HG03175 (cell line): Measurements from ENCODE around the gene SSH3.

Source experiments
- ATAC-seq: cut with Tn5 transposase; IDR thresholded peaks from one replicate; pipeline ENCODE4 v1.9.1; 2021; ENCODE audit warnings: mild to moderate bottlenecking, moderate library complexity; ENCODE audit not compliant: unreplicated experiment

The SSH3 gene

GRCh38 chr11:67279589-67280340 lies 23.6 kb upstream of the SSH3 start:
- no peak for ATAC-seq

DNA sequence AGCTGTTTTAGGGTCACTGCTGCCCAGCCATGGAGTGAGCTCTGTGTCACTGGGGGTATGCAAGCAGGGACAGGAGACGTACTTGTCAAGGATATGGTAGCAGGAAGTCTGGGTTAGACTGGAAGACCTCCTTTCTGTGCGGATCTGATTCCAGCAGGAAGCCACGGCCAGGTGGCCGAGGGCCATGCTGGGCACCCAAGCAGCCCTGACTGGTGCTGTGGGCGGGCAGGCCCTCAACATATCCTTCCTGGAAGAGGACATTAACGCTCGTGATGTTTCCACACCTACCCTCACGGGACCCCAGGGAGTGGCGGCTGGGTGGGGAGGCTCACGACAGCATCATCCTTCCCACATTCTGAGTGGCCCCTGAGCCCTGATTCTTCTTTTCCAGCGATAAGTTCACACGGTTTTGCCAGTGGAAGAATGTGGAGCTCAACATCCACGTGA lies 23.0 kb upstream of the SSH3 start:
- ATAC-seq, result no peak

DNA sequence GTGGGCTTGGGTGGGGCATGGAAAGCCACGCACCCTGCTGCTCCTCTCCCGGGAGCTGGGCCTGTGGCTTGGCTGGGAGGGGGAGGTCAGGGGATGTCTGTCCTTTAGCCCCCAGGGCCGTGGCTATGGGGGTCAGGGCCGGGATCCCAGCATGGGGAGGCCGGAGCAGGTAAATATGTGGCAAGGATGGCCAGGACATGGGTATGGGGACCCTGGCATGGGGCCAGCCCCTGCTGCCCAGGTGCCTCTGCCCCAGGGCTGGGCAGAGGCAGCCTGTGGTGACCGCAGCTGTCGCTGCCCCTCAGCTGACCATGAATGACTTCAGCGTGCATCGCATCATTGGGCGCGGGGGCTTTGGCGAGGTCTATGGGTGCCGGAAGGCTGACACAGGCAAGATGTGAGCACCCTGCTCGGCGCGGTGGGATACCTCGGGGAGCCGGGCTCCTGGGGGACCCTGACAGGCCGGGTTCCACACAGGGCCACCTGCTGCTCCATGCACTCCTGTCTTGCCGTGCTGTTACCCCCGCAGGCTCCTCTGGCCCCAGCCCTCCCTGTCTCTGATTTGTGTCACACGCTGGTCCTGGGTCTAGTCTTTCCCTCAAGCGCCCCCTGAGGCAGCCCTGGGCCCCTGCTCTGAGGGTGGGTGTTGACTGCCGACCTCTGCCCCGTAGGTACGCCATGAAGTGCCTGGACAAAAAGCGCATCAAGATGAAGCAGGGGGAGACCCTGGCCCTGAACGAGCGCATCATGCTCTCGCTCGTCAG lies 22.4 kb upstream of the SSH3 start:
- no peak for ATAC-seq

- no peak for ATAC-seq
These were observed 21.7 kb upstream of the SSH3 start for GRCh38 chr11:67281552-67282150.

- ATAC-seq, result no peak
These were observed 21.0 kb upstream of the SSH3 start for GRCh38 chr11:67282155-67282875.

DNA sequence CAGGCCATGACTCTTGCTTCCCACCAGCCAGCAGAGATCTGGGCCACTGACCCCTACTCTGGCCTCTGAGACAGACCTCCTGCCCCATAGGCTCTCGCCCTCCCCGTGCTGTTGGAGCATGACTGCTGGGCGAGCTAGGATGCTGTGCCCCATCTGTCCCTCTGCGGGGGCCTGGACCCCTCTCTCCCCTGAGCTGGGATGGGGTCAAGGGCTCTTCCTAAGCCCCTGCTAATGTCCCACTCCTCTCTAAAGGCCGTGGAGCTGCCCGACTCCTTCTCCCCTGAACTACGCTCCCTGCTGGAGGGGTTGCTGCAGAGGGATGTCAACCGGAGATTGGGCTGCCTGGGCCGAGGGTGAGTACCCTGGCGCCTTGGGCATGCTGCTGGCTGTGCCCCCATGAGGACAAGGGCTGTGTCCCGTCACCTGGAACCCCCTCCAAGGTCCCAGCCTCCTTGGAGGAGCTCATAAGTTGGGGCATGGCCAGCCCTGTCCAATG lies 20.4 kb upstream of the SSH3 start:
- ATAC-seq, result no peak

DNA sequence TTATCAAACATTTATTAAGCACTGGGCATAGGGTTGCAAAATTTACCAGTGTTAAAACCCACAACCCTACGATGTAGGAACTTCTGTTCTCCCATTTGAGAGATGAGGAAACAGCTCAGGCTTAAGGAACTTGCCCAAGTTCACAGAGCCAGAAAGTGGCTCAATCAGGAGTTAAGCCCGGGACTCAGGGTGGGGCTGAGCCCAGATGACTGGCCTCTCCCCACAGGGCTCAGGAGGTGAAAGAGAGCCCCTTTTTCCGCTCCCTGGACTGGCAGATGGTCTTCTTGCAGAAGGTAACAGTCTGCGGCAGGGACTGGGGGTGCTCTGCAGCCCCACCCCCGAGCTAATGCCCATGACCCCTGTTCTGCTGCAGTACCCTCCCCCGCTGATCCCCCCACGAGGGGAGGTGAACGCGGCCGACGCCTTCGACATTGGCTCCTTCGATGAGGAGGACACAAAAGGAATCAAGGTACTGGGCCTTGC lies 19.8 kb upstream of the SSH3 start:
- no peak for ATAC-seq

DNA sequence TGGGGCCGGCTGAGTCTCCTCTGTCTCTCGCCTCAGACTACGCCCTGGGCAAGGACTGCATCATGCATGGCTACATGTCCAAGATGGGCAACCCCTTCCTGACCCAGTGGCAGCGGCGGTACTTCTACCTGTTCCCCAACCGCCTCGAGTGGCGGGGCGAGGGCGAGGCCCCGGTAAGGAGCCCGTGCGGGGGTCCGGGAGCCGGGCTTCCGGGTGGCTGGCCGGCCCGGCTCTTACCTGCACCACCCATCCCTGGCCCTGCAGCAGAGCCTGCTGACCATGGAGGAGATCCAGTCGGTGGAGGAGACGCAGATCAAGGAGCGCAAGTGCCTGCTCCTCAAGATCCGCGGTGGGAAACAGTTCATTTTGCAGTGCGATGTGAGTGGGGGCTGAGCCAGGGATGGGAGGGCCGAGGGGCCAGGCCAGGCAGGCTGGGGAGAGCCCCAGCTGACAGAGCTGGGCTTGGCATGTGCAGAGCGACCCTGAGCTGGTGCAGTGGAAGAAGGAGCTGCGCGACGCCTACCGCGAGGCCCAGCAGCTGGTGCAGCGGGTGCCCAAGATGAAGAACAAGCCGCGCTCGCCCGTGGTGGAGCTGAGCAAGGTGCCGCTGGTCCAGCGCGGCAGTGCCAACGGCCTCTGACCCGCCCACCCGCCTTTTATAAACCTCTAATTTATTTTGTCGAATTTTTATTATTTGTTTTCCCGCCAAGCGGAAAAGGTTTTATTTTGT lies 18.4 kb upstream of the SSH3 start:
- ATAC-seq, result no peak

DNA sequence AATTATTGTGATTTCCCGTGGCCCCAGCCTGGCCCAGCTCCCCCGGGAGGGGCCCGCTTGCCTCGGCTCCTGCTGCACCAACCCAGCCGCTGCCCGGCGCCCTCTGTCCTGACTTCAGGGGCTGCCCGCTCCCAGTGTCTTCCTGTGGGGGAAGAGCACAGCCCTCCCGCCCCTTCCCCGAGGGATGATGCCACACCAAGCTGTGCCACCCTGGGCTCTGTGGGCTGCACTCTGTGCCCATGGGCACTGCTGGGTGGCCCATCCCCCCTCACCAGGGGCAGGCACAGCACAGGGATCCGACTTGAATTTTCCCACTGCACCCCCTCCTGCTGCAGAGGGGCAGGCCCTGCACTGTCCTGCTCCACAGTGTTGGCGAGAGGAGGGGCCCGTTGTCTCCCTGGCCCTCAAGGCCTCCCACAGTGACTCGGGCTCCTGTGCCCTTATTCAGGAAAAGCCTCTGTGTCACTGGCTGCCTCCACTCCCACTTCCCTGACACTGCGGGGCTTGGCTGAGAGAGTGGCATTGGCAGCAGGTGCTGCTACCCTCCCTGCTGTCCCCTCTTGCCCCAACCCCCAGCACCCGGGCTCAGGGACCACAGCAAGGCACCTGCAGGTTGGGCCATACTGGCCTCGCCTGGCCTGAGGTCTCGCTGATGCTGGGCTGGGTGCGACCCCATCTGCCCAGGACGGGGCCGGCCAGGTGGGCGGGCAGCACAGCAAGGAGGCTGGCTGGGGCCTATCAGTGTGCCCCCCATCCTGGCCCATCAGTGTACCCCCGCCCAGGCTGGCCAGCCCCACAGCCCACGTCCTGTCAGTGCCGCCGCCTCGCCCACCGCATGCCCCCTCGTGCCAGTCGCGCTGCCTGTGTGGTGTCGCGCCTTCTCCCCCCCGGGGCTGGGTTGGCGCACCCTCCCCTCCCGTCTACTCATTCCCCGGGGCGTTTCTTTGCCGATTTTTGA lies 17.5 kb upstream of the SSH3 start:
- ATAC-seq, result no peak

DNA sequence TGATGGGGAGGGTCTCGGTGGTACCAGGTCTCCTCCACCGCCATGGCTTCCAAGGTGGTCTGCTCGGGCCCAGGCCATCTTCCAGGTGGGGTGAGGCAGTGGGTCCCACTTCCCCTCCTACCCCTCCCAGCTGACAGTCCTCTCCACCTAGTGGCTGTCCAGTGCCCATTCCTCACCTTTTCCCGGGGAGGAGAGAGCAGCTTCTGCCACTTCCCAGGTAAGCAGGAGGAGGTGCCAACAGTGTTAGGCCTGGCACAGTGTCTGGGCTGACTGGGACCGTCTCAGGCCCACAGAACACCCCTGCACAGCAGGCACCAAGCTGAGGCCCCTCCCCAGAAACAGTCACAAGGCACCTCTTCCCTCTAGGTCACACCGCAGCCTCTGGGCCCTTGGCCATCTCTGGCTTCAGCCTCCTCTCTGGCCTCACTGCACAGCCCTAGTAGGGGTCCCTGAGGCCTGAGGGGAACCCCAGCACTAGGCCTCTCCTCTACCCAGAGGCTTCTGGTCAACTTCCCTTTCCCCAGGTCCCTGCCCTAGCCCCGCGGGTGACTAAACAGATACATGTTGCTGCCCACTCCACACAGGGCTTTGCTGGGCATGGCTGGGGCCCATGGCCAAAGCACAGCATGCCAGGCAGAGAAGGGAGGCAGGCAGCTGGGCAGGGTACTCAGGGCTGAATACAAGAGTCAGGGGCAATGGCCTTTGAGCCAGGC lies 16.6 kb upstream of the SSH3 start:
- ATAC-seq, result no peak

GRCh38 chr11:67287355-67288197 lies 15.8 kb upstream of the SSH3 start:
- ATAC-seq, result no peak

DNA sequence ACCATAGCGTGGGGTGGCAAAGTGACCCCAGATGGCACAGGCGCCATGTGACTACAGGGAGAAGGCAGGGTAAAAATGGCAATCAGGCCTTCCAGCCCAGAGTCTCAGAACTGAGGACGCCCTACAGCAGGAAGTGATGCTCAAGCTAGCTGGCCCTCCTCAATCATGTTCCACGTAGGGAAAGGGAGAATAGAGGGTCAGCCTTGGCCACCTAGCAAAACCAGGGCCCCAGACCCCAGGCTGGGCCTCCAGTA lies 15.2 kb upstream of the SSH3 start:
- no peak for ATAC-seq

DNA sequence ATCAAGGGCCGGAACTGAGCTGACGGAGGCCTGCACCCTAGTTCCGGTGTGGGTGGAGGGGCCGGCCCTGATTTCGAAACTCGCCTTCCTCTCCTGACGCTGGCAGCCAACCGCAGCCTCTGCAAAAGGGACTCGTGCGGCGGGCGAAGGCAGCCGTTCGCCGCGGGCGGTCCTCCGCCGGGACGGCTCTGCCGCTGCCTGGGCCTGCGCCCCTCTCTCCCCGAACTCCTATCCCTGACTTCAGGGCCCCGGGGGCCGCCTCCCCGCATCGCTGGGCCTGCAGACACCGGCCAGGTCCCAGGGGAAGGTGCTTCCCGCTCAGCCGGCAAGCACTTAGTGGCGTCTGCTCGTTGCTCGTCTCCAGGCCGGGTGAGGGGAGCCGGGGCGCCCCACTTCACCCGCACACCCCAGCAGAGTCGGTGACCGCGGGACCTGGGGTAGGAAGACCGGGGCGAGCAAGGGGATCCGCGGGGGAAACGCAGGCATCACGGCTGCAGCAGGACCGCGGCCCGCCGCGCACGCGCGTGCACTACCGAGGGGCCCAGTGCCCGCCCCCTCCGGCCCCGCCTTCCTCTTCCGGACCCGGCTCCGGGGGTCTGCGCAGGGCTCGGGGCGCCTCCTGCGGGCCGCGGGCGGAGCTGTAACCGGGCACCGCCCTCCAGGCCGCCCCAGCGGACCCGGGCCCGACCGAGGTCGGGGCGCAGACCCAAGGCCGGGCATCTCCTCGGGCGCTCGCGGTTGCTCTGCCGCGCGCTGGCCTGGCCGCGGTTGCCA lies 14.7 kb upstream of the SSH3 start:
- peak; percentile 62 for ATAC-seq

DNA sequence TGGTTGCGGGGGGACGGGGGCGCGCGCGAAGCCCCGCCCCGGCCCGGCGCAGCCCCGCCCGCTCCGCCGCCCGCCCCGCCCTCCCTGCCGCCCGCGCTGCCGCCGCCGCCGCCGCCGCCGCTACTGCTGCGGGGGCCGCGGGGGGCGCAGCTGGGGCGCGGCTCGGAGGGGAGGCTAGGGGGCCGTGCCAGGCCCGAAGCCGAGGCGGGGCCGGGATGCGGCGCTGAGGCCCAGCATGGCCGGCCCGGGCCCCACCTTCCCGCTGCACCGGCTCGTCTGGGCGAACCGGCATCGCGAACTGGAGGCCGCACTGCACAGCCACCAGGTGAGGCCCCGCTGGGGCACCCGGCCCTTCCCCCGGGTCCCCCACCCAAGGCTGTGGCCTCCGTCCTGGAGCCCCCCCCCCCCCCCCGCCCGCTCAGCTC lies 14.1 kb upstream of the SSH3 start, which contains the start of gene ANKRD13D:
TSS of gene ANKRD13D (plus strand) at position 78 of the 425 bp plus-strand sequence. CDS start at position 236, 158 bp downstream.
- ATAC-seq, result peak; percentile 51

GRCh38 chr11:67289651-67290479 lies 13.5 kb upstream of the SSH3 start:
- ATAC-seq, result no peak

- no peak for ATAC-seq
These were observed 12.5 kb upstream of the SSH3 start for GRCh38 chr11:67290801-67291200.
